Neuronal stem cell (in vitro differentiated cells): Measurements from ENCODE around the gene CFAP210.

Experiments
- DNase-seq: peaks from one replicate; pipeline ENCODE4 v3.0.0-alpha.2; 2013; ENCODE audit warnings: low spot score
- H2AFZ ChIP-seq: one replicate; pipeline ENCODE4 v1.6.1; 2013; ENCODE audit warnings: mild to moderate bottlenecking, low read length, inconsistent platforms
- H2AK5ac ChIP-seq: 2 replicates; pipeline ENCODE4 v1.6.1; 2013; ENCODE audit warnings: low read depth, mild to moderate bottlenecking, inconsistent platforms, low read length, moderate library complexity, mixed read lengths
- H2BK120ac ChIP-seq: 2 replicates; pipeline ENCODE4 v1.6.1; 2013; ENCODE audit warnings: low read depth, mild to moderate bottlenecking, inconsistent platforms, low read length, moderate library complexity, mixed read lengths
- H2BK12ac ChIP-seq: one replicate; pipeline ENCODE4 v1.6.1; 2013; ENCODE audit warnings: low read length, inconsistent platforms
- H2BK15ac ChIP-seq: 2 replicates; pipeline ENCODE4 v1.6.1; 2013; ENCODE audit warnings: mild to moderate bottlenecking, low read length, inconsistent platforms, mixed read lengths
- H2BK5ac ChIP-seq: one replicate; pipeline ENCODE4 v1.6.1; 2013; ENCODE audit warnings: inconsistent platforms, mild to moderate bottlenecking, low read length, moderate library complexity
- H3K14ac ChIP-seq: one replicate; pipeline ENCODE4 v1.6.1; 2013; ENCODE audit warnings: low read length, inconsistent platforms
- H3K18ac ChIP-seq: 2 replicates; pipeline ENCODE4 v1.6.1; 2013; ENCODE audit warnings: low read length, inconsistent platforms
- H3K23ac ChIP-seq: 2 replicates; pipeline ENCODE4 v1.6.1; 2013; ENCODE audit warnings: low read depth, mild to moderate bottlenecking, mixed read lengths, low read length, inconsistent platforms; ENCODE audit not compliant: poor library complexity
- H3K27ac ChIP-seq: replicated peaks from 3 replicates; pipeline ENCODE4 v1.5.1; 2013; ENCODE audit warnings: low read length, inconsistent platforms
- H3K27me3 ChIP-seq, 3 experiments: 2 replicates each; pipeline ENCODE4 v1.6.1; 2013; ENCODE audit warnings: low read length in 3 of 3, mild to moderate bottlenecking in 2 of 3, inconsistent platforms in 1 of 3, low read depth in 1 of 3, mixed read lengths in 1 of 3, moderate library complexity in 1 of 3; ENCODE audit not compliant: control insufficient read depth in 3 of 3, insufficient read depth in 3 of 3
- H3K36me3 ChIP-seq, 2 donors: replicated peaks in 1 of 2; 2 replicates each; pipeline ENCODE4 v1.6.1; 2013; ENCODE audit warnings: low read length in 2 of 2; ENCODE audit not compliant: control insufficient read depth in 2 of 2, insufficient read depth in 2 of 2
- H3K4ac ChIP-seq: 2 replicates; pipeline ENCODE4 v1.6.1; 2013; ENCODE audit warnings: inconsistent platforms, mild to moderate bottlenecking, low read length, moderate library complexity
- H3K4me1 ChIP-seq, 2 donors: 1 replicate in 1 of 2; 2 replicates in 1 of 2; pipeline ENCODE4 v1.6.1; 2013; ENCODE audit warnings: low read length in 2 of 2, low read depth in 1 of 2; ENCODE audit not compliant: control insufficient read depth in 2 of 2, insufficient read depth in 1 of 2
- H3K4me2 ChIP-seq: one replicate; pipeline ENCODE4 v1.6.1; 2013; ENCODE audit warnings: mild to moderate bottlenecking, low read length, inconsistent platforms; ENCODE audit not compliant: insufficient read depth, poor library complexity, severe bottlenecking
- H3K4me3 ChIP-seq, 2 donors: 2 replicates each; pipeline ENCODE4 v1.5.1; 2013; ENCODE audit warnings: low read length in 2 of 2, mild to moderate bottlenecking in 2 of 2, inconsistent platforms in 1 of 2, moderate library complexity in 1 of 2
- H3K79me1 ChIP-seq: one replicate; pipeline ENCODE4 v1.6.1; 2013; ENCODE audit warnings: low read depth, mild to moderate bottlenecking, inconsistent platforms, low read length, moderate library complexity
- H3K9ac ChIP-seq: one replicate; pipeline ENCODE4 v1.6.1; 2013; ENCODE audit warnings: mild to moderate bottlenecking, low read depth, low read length, inconsistent platforms; ENCODE audit not compliant: poor library complexity
- H3K9me3 ChIP-seq, 2 donors: replicated peaks in 1 of 2; 2 replicates each; pipeline versions ENCODE3 to v1.6.1; 2013; ENCODE audit warnings: low read length in 2 of 2, mild to moderate bottlenecking in 2 of 2, inconsistent platforms in 1 of 2, low read depth in 1 of 2, mixed read lengths in 1 of 2, moderate library complexity in 1 of 2; ENCODE audit not compliant: control insufficient read depth in 2 of 2, insufficient read depth in 1 of 2
- H4K8ac ChIP-seq: one replicate; pipeline ENCODE4 v1.6.1; 2013; ENCODE audit warnings: low read depth, mild to moderate bottlenecking, inconsistent platforms, low read length, moderate library complexity
- H4K91ac ChIP-seq: one replicate; pipeline ENCODE4 v1.6.1; 2013; ENCODE audit warnings: low read length, low read depth, mild to moderate bottlenecking, inconsistent platforms; ENCODE audit not compliant: poor library complexity
- WGBS, 2 donors: extraction: QIAGEN DNeasy Blood & Tissue Kit; methylation state at CpG; one replicate each; pipeline ENCODE4 v1.1.7; 2013; ENCODE audit warnings: missing lambda C conversion rate in 2 of 2, mixed read lengths in 1 of 2; ENCODE audit not compliant: insufficient read length in 2 of 2, insufficient replicate concordance in 1 of 2; ENCODE audit errors: extremely low coverage in 2 of 2; 5-methylcytosine and 5-hydroxymethylcytosine counted together

CFAP210 gene

GRCh38 chr2:169640104-169640503 is 54.1 kb downstream of the CFAP210 start:
- WGBS, 2 donors, result no CpG with 5 or more reads among the region's 2 CpGs
- no peaks in the 10 kb centered on the region for H3K9me3 ChIP-seq
- no peak overlapping the region for H2AFZ ChIP-seq
- H3K27me3 ChIP-seq, result no peaks in the 10 kb centered on the region
- peaks cover 5 to 59% of the 10 kb centered on the region in 2 donors for H3K36me3 ChIP-seq
- no peak overlapping the region for H4K8ac ChIP-seq
- no peak overlapping the region for H4K91ac ChIP-seq
- H2BK120ac ChIP-seq, result no peak overlapping the region
- no peak overlapping the region for H2BK15ac ChIP-seq
- H3K14ac ChIP-seq, result no peak overlapping the region
- H3K4ac ChIP-seq, result no peak overlapping the region
- H3K9ac ChIP-seq, result no peak overlapping the region
- no peak overlapping the region for H3K27ac ChIP-seq
- H3K4me2 ChIP-seq, result no peak overlapping the region
- H3K4me3 ChIP-seq, result no peak overlapping the region
- H2BK12ac ChIP-seq, result no peak overlapping the region
- no peaks in the 10 kb centered on the region for H3K79me1 ChIP-seq
- H2BK5ac ChIP-seq, result no peak overlapping the region
- no peak for DNase-seq
- H2AK5ac ChIP-seq, result no peak overlapping the region
- H3K18ac ChIP-seq, result no peak overlapping the region
- H3K4me1 ChIP-seq, result no peaks in the 10 kb centered on the region
- no peak overlapping the region for H3K23ac ChIP-seq

- Histone ChIP-seq H2AK5ac (no peak overlapping the region), H3K27ac (no peak overlapping the region), H3K4me2 (no peak overlapping the region), H3K27me3 (no peaks in the 10 kb centered on the region), H3K23ac (no peak overlapping the region), H3K9me3 (no peaks in the 10 kb centered on the region), H2BK12ac (no peak overlapping the region), H2BK5ac (no peak overlapping the region), H3K79me1 (no peaks in the 10 kb centered on the region), H4K8ac (no peak overlapping the region), H3K18ac (no peak overlapping the region), H2BK15ac (no peak overlapping the region), H2AFZ (no peak overlapping the region), H3K4me1 (no peaks in the 10 kb centered on the region), H3K36me3 (peaks cover 8 to 84% of the 10 kb centered on the region in 2 donors), H3K9ac (no peak overlapping the region), H4K91ac (no peak overlapping the region), H3K4ac (no peak overlapping the region), H3K4me3 (no peak overlapping the region), H2BK120ac (no peak overlapping the region), H3K14ac (no peak overlapping the region)
- DNase-seq, result no peak
- no CpG with 5 or more reads among the region's 3 CpGs for WGBS, 2 donors
These were observed 56.6 kb downstream of the CFAP210 start for GRCh38 chr2:169637620-169638019.

- H3K79me1 ChIP-seq, result no peaks in the 10 kb centered on the region
- peaks cover 8 to 92% of the 10 kb centered on the region in 2 donors for H3K36me3 ChIP-seq
- H2AFZ ChIP-seq, result no peak overlapping the region
- H3K9ac ChIP-seq, result no peak overlapping the region
- no peaks in the 10 kb centered on the region for H3K9me3 ChIP-seq
- no peak overlapping the region for H3K4ac ChIP-seq
- no peak overlapping the region for H4K91ac ChIP-seq
- H3K4me1 ChIP-seq, result no peaks in the 10 kb centered on the region
- WGBS, 2 donors, result no CpG with 5 or more reads among the region's 8 CpGs
- H3K23ac ChIP-seq, result no peak overlapping the region
- H2BK12ac ChIP-seq, result no peak overlapping the region
- H3K14ac ChIP-seq, result no peak overlapping the region
- no peak for DNase-seq
- H3K4me3 ChIP-seq, result no peak overlapping the region
- H3K27me3 ChIP-seq, result no peaks in the 10 kb centered on the region
- H4K8ac ChIP-seq, result no peak overlapping the region
- H3K18ac ChIP-seq, result no peak overlapping the region
- H2BK5ac ChIP-seq, result no peak overlapping the region
- H2BK120ac ChIP-seq, result no peak overlapping the region
- H2AK5ac ChIP-seq, result no peak overlapping the region
- no peak overlapping the region for H3K4me2 ChIP-seq
- no peak overlapping the region for H2BK15ac ChIP-seq
- no peak overlapping the region for H3K27ac ChIP-seq
These were observed 57.6 kb downstream of the CFAP210 start for GRCh38 chr2:169636440-169637097.

DNA sequence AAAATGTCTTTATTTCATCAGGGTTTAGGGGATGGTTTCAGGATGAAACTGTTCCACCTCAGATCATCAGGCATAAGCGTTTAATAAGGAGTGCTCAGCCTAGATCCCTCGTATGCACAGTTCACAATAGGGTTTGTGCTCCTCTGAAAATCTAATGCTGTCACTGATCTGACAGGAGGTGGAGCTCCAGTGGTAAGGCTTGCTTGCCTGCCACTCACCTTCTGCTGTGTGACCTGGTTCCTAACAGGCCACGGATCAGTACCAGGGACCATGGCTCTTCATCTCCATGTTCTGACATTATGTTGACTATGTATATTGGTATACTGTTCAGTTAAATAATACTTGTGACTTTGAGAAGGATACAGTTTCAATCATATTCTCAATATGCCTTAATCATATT is 68.4 kb downstream of the CFAP210 start:
- Histone ChIP-seq H3K79me1 (peaks cover 1% of the 10 kb centered on the region), H2AK5ac (no peak overlapping the region), H2AFZ (no peak overlapping the region), H3K27me3 (no peaks in the 10 kb centered on the region), H4K91ac (no peak overlapping the region), H3K23ac (no peak overlapping the region), H3K9me3 (no peaks in the 10 kb centered on the region), H3K14ac (no peak overlapping the region), H2BK120ac (no peak overlapping the region), H3K4me2 (no peak overlapping the region), H3K18ac (no peak overlapping the region), H2BK12ac (no peak overlapping the region), H3K4me1 (peaks cover 0 to 8% of the 10 kb centered on the region in 2 donors), H3K4ac (no peak overlapping the region), H2BK5ac (no peak overlapping the region), H3K27ac (no peak overlapping the region), H3K36me3 (peaks cover 5 to 97% of the 10 kb centered on the region in 2 donors), H2BK15ac (no peak overlapping the region), H3K4me3 (no peak overlapping the region), H3K9ac (no peak overlapping the region), H4K8ac (no peak overlapping the region)
- DNase-seq, result no peak
- WGBS, 2 donors, result no CpG with 5 or more reads among the region's 3 CpGs
